Measurements from ENCODE around the gene MESD.

The MESD gene

DNA sequence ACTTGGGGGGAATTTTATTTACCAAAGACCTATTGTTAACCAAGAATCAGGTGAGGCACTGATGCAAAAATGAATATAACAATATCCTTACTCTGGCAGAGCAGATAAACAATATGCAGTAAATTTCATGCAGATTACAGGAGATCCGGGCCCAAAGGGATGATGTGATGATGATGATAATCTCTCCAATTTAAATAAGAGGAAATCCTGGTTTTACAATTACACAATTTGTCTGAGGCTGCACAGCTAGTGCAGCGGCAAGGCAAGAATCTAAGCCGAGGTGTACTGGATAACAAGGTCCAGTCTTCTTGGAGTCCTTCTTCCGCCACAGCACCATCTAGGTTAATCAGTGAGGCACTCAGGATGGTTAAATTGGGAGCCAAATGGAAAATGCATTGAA lies 2.4 kb upstream of the MESD start:
- TF ChIP-seq, protein P1, sequence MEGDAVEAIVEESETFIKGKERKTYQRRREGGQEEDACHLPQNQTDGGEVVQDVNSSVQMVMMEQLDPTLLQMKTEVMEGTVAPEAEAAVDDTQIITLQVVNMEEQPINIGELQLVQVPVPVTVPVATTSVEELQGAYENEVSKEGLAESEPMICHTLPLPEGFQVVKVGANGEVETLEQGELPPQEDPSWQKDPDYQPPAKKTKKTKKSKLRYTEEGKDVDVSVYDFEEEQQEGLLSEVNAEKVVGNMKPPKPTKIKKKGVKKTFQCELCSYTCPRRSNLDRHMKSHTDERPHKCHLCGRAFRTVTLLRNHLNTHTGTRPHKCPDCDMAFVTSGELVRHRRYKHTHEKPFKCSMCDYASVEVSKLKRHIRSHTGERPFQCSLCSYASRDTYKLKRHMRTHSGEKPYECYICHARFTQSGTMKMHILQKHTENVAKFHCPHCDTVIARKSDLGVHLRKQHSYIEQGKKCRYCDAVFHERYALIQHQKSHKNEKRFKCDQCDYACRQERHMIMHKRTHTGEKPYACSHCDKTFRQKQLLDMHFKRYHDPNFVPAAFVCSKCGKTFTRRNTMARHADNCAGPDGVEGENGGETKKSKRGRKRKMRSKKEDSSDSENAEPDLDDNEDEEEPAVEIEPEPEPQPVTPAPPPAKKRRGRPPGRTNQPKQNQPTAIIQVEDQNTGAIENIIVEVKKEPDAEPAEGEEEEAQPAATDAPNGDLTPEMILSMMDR (IDR thresholded peaks at IDR 0.05; ENCODE audit: control insufficient read depth, extremely low read depth, insufficient read depth): no peak

GRCh38 chr15:80991421-80991820 lies 1.8 kb upstream of the MESD start:
- TF ChIP-seq, protein P1 (IDR thresholded peaks at IDR 0.05; ENCODE audit: control insufficient read depth, extremely low read depth, insufficient read depth): no peak
- no peak overlapping the region for H3K4me3 ChIP-seq (ENCODE audit: low read depth, low read length)
- DNase-seq (ENCODE audit: low read depth): no peak

More for the DNA sequence above, 2.4 kb upstream of the MESD start:
- H3K4me3 ChIP-seq (ENCODE audit: low read depth, low read length): no peak overlapping the region
- no peak for DNase-seq (ENCODE audit: low read depth)

DNA sequence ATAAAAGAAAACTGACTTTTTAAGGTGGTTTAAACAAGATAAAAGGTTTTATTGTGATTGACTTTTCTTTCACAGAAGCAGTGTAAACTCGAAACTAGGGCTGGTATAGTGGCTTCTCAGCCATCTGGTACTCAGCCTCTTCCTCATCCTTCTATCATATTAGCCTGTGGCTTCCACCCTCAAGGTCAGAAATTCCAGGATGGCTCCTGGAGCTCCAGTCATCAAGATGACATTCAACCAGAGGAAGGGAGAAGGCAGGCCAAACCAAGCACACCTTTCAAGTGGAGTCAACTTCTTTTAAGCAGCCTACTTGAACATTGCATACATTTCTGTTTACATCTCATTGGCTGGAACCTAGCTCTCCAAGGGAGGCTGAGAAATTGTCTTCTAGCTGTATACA lies 1.3 kb upstream of the MESD start:
- DNase-seq (ENCODE audit: low read depth): no peak
- H3K4me3 ChIP-seq (ENCODE audit: low read depth, low read length): no peak overlapping the region
- TF ChIP-seq, protein P1 (IDR thresholded peaks at IDR 0.05; ENCODE audit: control insufficient read depth, extremely low read depth, insufficient read depth): no peak

DNA sequence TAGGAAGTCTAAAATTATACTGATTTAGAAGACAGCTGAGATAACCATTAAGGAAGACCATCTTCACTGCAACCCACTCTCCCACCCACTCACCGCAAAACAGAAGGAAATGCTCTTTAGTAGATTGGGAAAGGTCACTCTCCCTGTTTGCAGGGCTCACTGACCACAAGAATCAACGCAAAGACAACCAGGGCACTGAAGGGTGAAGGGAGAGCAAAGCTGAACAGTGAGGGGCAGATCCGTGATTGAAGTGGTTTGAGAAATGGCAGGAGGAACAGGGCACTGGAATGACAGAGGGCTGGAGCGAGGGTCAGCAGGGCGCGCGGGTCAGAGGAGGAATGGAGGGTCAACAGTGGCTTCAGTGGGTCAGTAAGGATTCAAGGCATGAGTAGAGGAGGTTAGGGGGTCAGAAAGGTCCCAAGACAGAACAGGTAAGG lies 520 bp downstream of the MESD start:
- peak overlapping the region; percentile 86 for H3K4me3 ChIP-seq (ENCODE audit: low read depth, low read length)
- DNase-seq (ENCODE audit: low read depth): no peak
- TF ChIP-seq, protein P1 (IDR thresholded peaks at IDR 0.05; ENCODE audit: control insufficient read depth, extremely low read depth, insufficient read depth): no peak

- H3K4me3 ChIP-seq (ENCODE audit: low read depth, low read length): peak overlapping the region; percentile 86
- DNase-seq (ENCODE audit: low read depth): no peak
- TF ChIP-seq, protein P1 (IDR thresholded peaks at IDR 0.05; ENCODE audit: control insufficient read depth, extremely low read depth, insufficient read depth): no peak
Observed at GRCh38 chr15:80988148-80988796, 1.3 kb downstream of the MESD start.

- DNase-seq (ENCODE audit: low read depth): no peak
- no peak overlapping the region for H3K4me3 ChIP-seq (ENCODE audit: low read depth, low read length)
- TF ChIP-seq, protein P1 (IDR thresholded peaks at IDR 0.05; ENCODE audit: control insufficient read depth, extremely low read depth, insufficient read depth): no peak
Observed at GRCh38 chr15:80986487-80986886, 3.1 kb downstream of the MESD start.

DNA sequence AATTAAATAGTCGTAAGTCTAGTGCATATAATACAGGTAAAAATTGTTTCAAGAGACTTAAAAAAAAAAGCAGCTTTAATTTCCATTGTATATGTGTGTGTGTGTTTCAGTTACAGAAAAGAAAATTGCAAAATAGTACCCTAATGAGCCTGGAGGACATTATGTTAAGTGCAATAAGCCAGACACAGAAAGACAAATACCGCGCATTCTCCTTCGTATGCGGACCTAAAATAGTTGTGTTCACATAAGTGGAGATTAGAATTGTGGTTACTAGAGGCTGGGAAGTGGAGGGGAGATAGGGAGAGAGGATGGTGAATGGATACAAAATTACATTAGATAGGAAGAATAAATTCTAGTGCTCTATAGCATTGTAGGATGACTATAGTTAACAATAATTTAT lies 3.6 kb downstream of the MESD start:
- no peak overlapping the region for H3K4me3 ChIP-seq (ENCODE audit: low read depth, low read length)
- TF ChIP-seq, protein P1 (IDR thresholded peaks at IDR 0.05; ENCODE audit: control insufficient read depth, extremely low read depth, insufficient read depth): no peak
- no peak for DNase-seq (ENCODE audit: low read depth)
